GM19035 (cell line): ENCODE data around the gene ZRSR2.

Experiments
- ATAC-seq: cut with Tn5 transposase; IDR thresholded peaks from one replicate; pipeline ENCODE4 v1.9.1; 2021; ENCODE audit not compliant: unreplicated experiment

Gene ZRSR2

GRCh38 chrX:15849555-15849954 is 59.3 kb downstream of the ZRSR2 start:
- no peak for ATAC-seq

DNA sequence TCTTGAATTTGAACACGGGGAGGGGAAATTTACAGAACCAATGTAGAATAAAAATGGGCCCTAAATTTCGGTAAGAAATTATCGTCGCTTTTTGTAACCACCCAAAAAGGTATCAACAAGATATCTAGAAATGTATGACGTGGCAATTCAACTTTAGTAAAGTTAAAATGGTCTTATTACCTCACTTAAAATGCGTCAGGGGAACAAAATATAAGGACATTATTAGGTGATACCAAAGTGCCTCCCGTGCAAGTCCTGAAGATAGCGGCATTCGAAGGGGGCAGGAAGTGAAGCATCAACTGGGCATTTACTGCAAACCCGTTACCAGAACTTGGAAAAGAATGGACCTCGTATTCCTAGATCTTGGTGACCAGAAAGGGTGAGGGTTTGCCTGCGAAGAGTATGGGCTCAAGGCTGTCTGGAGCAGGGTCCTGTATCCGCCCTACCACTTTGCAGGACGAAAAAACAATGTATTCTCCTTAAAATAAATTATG is 63.3 kb downstream of the ZRSR2 start:
- no peak for ATAC-seq

DNA sequence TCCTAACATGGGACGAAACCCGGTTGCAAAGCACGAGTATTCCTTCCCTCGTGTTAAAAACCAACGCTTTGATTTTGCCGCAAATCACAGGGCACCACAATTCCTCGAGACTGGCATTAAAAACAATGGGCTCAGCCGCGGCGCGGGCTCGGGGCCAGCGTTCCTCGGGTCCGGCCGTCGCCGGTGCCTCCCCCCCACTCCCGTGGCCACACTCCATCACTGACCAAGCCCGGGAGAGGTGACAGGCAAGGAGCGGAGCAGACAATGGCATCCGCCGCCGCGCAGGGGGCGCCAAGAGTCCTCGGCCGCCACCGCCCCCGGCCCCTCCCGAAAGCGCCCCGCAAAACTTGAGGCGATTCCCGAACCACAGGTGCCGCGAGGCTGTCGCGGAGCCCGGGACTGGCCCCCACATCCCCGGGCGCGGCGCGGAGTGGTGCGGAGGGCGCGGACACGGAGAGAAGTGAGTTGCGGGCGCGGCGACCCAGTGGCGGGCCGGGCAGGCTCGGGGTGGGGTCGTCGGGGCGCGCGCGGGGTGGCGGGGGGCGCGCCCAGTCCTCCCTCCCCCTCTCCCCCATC is 63.9 kb downstream of the ZRSR2 start:
- peak; percentile 40 for ATAC-seq

- peak; percentile 93 for ATAC-seq
Observed at GRCh38 chrX:15854712-15855567, 64.7 kb downstream of the ZRSR2 start, which contains the start of gene AP1S2. TSS of gene AP1S2 (minus strand) at chrX:15854813. CDS start at chrX:15852524, 2,289 bp downstream.

- ATAC-seq = no peak
Observed at GRCh38 chrX:15855568-15856221, 65.4 kb downstream of the ZRSR2 start.

DNA sequence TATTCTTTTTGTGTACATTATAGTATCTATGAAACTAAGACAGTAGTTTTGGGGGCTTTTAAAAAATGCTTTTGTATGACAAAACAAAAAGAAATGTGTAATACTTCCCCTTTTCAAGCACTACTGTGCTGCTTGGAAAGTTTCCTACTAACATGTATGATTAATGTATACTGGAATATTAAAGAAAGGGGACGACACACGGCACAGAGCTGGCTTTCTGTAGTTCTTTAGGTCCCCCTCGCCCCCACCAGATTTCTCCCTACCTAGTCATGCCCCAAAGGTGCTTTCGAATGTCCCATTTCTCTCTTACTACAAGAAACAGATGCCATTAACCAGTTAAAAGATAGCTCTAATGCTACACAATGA is 65.9 kb downstream of the ZRSR2 start:
- no peak for ATAC-seq

DNA sequence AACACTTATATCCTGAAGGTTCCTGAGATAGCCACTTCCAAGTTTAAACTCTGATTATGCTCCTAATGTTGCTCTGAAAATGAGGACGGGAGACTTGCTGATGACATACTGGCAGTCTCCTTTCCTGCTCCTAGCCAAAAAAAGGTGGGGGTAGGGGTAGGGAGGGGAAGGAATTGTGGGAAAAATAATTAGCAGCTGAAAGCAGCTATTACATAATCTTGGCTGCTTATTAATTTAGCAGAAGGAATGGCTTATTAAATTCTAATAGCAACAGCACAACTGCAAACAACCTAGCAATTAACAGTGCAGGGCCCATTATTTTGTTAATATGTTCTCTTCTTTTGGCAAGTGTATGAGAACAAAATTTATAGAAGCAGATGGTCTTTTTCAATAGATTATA is 66.4 kb downstream of the ZRSR2 start:
- ATAC-seq = no peak

- no peak for ATAC-seq
Observed at GRCh38 chrX:15858051-15858450, 67.8 kb downstream of the ZRSR2 start.

DNA sequence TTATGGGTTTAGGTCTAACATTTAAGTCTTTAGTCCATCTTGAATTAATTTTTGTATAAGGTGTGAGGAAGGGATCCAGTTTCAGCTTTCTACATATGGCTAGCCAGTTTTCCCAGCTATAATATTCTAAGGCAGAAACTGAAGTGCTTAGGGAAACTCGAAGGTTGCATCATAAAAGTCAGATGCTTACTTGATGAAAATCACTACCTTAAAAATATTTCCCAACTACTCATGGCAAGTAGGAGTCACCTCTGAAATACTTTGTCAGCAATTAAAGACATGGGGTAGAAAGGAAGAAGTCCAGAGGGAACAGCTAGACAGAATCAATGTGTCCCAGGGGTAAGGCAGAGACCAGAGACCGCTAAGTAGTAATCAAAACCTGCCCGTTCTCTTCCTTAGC is 70.6 kb downstream of the ZRSR2 start:
- no peak for ATAC-seq

DNA sequence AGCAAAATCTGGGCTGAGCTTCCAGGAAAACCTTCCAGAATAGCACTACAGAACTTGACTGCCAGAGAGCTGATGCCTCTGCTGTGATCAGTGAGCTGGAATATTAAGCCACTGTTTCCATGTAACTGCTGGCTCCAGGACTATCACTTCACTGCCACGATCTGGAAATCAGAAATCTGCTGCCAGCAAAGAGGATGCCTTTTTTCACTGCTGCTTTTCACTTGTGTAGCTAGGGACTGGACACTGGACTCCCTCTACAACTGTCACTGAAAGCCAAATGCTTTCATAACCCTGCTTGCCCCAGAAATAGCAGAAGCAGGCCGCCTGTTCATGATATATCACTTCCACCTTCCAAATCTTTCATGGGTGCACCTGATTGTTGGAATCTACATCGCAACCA is 73.7 kb downstream of the ZRSR2 start:
- no peak for ATAC-seq

- ATAC-seq = no peak
Observed at GRCh38 chrX:15864629-15865028, 74.3 kb downstream of the ZRSR2 start.

DNA sequence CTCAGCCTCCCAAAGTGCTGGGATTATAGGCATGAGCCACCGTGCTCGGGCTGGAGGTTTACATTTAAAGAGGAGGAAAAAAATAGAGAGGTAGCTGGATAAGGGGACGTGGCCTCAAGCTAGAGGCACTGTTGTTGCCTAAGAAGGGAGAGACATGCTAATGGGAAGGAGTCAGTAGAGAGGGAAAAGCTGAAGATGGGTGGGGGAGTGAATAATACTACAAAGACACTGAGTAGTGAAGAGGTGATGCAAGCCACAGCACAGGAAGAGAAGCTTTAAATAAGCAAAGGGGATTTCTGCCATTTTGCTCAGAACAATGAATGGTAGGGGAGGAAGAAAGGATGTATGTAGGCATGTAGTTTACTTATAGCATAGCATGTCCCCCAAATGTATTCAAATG is 75.9 kb downstream of the ZRSR2 start:
- no peak for ATAC-seq

GRCh38 chrX:15869695-15870094 is 79.4 kb downstream of the ZRSR2 start:
- no peak for ATAC-seq

- ATAC-seq = no peak
Observed at GRCh38 chrX:15870310-15870709, 80.0 kb downstream of the ZRSR2 start.
